Measurements from ENCODE around the gene VEGFD.

GRCh38 chrX:15336023-15336413 is 48.2 kb downstream of the VEGFD start:
- TF ChIP-seq CTCF (IDR thresholded peaks at IDR 0.05) (no peak), EZH2 (IDR thresholded peaks at IDR 0.05; ENCODE audit: borderline replicate concordance, insufficient read depth, low read depth, low read length, poor library complexity, severe bottlenecking) (no peak)

Data from B cell (primary cell).